ENCODE data around the gene MRM2. TPM values are rescaled to one million over a fixed set of nuclear protein-coding genes. Genes with fewer than 3 reads are reported as not detected.

Gene MRM2
- total RNA-seq, 1 experiment from 2014 or later: 49.9 TPM

- TF ChIP-seq CTCF (IDR thresholded peaks at IDR 0.05): no peak
- no peak for TF ChIP-seq REST (IDR thresholded peaks at IDR 0.05; ENCODE audit: insufficient read depth in 1 of 2, low read depth in 2 of 2, low read length in 1 of 2)
- no peak for TF ChIP-seq POLR2AphosphoS5 (IDR thresholded peaks at IDR 0.05; ENCODE audit: low read depth, low read length)
- TF ChIP-seq SIN3A (IDR thresholded peaks at IDR 0.05; ENCODE audit: borderline replicate concordance, insufficient read depth, low read depth, low read length): no peak
- TF ChIP-seq TCF7L2 (IDR thresholded peaks at IDR 0.05; ENCODE audit: low read depth, low read length): no peak
- POLR2A ChIA-PET: no interaction called here
- H3K9me3 ChIP-seq (ENCODE audit: control insufficient read depth, insufficient read depth, low read depth, low read length): no peaks in the 10 kb centered on the region
- in situ Hi-C loops (cut with HindIII; ENCODE audit: low pct_unique_long_range_greater_than_20kb, low sequenced_read_pairs) (loop anchor here (10.0 kb wide), 1 partner anchor 64 kb away; no protein-coding TSS in a partner anchor), intact Hi-C loops (cut with micrococcal nuclease; ENCODE audit: unreplicated experiment) (no loop called here)
- H3K27me3 ChIP-seq (ENCODE audit: control insufficient read depth, insufficient read depth, low read length): no peaks in the 10 kb centered on the region
- no TSS peak for BruUV-seq (replicated peaks)
- H3K27ac ChIP-seq (ENCODE audit: low read length): no peak overlapping the region
- DNase-seq (ENCODE audit: low read depth, low spot score): no peak
- H3K36me3 ChIP-seq (ENCODE audit: control insufficient read depth, insufficient read depth, low read length): no peaks in the 10 kb centered on the region
- CTCF ChIA-PET: no interaction called here
- no peaks in the 10 kb centered on the region for H3K4me1 ChIP-seq (ENCODE audit: control insufficient read depth, insufficient read depth, low read length)
- H3K4me3 ChIP-seq (ENCODE audit: low read depth in 2 of 2, low read length in 2 of 2): no peak overlapping the region
- no peak for ATAC-seq
Observed at GRCh38 chr7:2198760-2199159, 43.2 kb downstream of the MRM2 start.

GRCh38 chr7:2198206-2198605 is 43.8 kb downstream of the MRM2 start:
- no peak overlapping the region for H3K4me3 ChIP-seq (ENCODE audit: low read depth in 2 of 2, low read length in 2 of 2)
- H3K9me3 ChIP-seq (ENCODE audit: control insufficient read depth, insufficient read depth, low read depth, low read length): no peaks in the 10 kb centered on the region
- ChIA-PET CTCF (no interaction called here), POLR2A (no interaction called here)
- H3K27ac ChIP-seq (ENCODE audit: low read length): no peak overlapping the region
- intact Hi-C loops (cut with micrococcal nuclease; ENCODE audit: unreplicated experiment) (no loop called here), in situ Hi-C loops (cut with HindIII; ENCODE audit: low pct_unique_long_range_greater_than_20kb, low sequenced_read_pairs) (loop anchor here (10.0 kb wide), 1 partner anchor 63 kb away; no protein-coding TSS in a partner anchor)
- TF ChIP-seq POLR2AphosphoS5 (IDR thresholded peaks at IDR 0.05; ENCODE audit: low read depth, low read length) (no peak), TCF7L2 (IDR thresholded peaks at IDR 0.05; ENCODE audit: low read depth, low read length) (no peak), SIN3A (IDR thresholded peaks at IDR 0.05; ENCODE audit: borderline replicate concordance, insufficient read depth, low read depth, low read length) (no peak), REST (IDR thresholded peaks at IDR 0.05; ENCODE audit: insufficient read depth in 1 of 2, low read depth in 2 of 2, low read length in 1 of 2) (no peak), CTCF (IDR thresholded peaks at IDR 0.05) (no peak)
- no peaks in the 10 kb centered on the region for H3K36me3 ChIP-seq (ENCODE audit: control insufficient read depth, insufficient read depth, low read length)
- no peak for ATAC-seq
- no peaks in the 10 kb centered on the region for H3K4me1 ChIP-seq (ENCODE audit: control insufficient read depth, insufficient read depth, low read length)
- no TSS peak for BruUV-seq (replicated peaks)
- no peak for DNase-seq (ENCODE audit: low read depth, low spot score)
- H3K27me3 ChIP-seq (ENCODE audit: control insufficient read depth, insufficient read depth, low read length): no peaks in the 10 kb centered on the region
